ENCODE results near the gene MYO18A.

DNA sequence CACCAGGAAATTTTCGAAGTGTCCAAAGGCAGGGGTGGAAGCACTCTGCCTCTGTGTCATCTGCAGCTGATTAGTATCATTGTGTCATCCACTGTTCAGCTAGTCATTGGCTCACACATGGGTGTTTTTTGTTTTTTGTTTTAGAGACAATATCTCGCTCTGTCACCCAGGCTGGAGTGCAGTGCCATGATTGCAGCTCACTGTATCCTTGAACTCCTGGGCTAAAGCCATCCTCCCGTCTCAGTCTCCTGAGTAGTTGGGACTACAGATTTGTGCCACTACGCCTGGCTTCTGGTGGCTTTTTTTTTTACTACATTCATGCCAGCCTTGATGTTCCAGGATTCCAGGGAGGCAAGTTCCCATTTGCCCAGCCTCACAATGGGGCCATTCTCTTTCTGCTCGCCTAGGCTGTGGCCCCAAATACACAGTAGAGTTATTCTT lies 32.5 kb upstream of the MYO18A start:
- TF ChIP-seq POLR2A (IDR thresholded peaks at IDR 0.05): no peak
- TF ChIP-seq, protein P1, sequence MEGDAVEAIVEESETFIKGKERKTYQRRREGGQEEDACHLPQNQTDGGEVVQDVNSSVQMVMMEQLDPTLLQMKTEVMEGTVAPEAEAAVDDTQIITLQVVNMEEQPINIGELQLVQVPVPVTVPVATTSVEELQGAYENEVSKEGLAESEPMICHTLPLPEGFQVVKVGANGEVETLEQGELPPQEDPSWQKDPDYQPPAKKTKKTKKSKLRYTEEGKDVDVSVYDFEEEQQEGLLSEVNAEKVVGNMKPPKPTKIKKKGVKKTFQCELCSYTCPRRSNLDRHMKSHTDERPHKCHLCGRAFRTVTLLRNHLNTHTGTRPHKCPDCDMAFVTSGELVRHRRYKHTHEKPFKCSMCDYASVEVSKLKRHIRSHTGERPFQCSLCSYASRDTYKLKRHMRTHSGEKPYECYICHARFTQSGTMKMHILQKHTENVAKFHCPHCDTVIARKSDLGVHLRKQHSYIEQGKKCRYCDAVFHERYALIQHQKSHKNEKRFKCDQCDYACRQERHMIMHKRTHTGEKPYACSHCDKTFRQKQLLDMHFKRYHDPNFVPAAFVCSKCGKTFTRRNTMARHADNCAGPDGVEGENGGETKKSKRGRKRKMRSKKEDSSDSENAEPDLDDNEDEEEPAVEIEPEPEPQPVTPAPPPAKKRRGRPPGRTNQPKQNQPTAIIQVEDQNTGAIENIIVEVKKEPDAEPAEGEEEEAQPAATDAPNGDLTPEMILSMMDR (IDR thresholded peaks at IDR 0.05): no peak
